ENCODE data around the gene AP1G2.

- TF ChIP-seq CTCF (IDR thresholded peaks at IDR 0.05): no peak
- TF ChIP-seq POLR2A (IDR thresholded peaks at IDR 0.05): no peak
Observed at GRCh38 chr14:23538050-23538718, 29.4 kb downstream of the AP1G2 start.
